SK-N-MC (cell line): ENCODE data around the gene FADS6.

Experiments used
- EZH2 ChIP-seq: fragments of 200-600 bp; sonication (generic); IDR thresholded peaks from one replicate; pipeline ENCODE4 v1.6.1; 2017; ENCODE audit warnings: antibody characterized with exemption
- FOXP2 ChIP-seq: optimal IDR thresholded peaks from 2 replicates; pipeline ENCODE3; 2011; ENCODE audit warnings: mild to moderate bottlenecking, moderate library complexity; ENCODE audit not compliant: insufficient read depth; ENCODE audit errors: extremely low read length, control extremely low read depth
- POLR2AphosphoS5 ChIP-seq: IDR thresholded peaks from 2 replicates; pipeline ENCODE4 v1.6.1; 2012; ENCODE audit warnings: mild to moderate bottlenecking, low read depth, low read length, borderline replicate concordance

- TF ChIP-seq POLR2AphosphoS5 (no peak), EZH2 (no peak), FOXP2 (no peak)
These were observed 24.6 kb downstream of the FADS6 start for GRCh38 chr17:74868908-74869255.
